Stimulated activated CD8-positive, alpha-beta memory T cell treated with anti-CD3 and anti-CD28 coated beads, Interleukin-4, amount 100 ng/mL, for 24 hours (primary cell): ENCODE data around the gene RCBTB2.

Experiments used
- DNase-seq: peaks from one replicate; pipeline ENCODE4 v3.0.0-alpha.2; 2020; ENCODE audit warnings: low read depth

RCBTB2 gene

DNA sequence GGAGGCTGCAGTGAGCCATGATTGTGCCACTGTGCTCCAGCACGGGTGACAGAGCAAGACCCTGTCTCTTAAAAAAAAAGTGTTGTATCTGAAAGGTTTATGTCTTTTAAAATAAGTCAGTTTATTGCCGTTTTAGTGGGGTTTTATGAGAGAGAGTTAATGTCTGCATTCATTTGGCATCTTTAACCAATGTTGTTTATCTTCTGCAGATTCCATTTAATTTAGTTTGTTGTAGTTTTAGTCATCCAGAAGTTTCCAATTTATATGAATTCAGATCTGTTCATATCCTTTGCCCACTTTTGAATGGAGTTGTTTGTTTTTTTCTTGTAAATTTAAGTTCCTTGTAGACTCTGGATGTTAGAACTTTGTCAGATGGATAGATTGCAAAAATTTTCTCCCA, 83.2 kb downstream of the RCBTB2 start:
- no peak for DNase-seq

DNA sequence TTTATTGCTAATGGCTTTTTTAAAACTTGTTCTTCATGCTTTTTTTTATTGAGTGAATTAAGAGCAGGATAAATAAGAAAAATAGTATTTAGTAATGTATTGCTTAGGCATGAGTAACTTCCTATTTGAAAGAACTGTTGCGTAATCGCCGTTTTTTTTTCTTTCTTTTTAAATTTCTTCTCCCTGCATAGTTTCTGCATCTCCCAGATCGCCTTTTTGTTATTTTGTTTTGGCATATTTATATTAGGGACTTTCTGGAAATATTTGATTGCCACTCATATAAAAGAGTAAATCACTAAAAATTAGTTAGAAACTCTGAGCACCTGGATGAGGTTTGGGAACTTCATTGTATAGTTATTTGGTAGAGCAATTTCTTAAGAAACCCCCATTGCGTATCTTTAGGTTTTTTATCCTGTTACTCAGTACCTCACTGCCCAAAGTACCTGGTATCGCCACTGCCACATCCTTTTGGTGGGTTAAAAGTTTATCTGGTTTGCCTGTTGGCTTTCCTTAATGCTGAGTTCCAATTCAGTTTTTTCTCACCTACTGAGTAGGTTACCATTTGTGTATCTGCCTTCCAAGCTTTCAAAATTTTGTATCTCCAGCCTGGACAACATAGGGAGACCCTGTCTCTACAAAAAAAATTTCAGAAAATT, 83.8 kb downstream of the RCBTB2 start:
- DNase-seq = no peak

DNA sequence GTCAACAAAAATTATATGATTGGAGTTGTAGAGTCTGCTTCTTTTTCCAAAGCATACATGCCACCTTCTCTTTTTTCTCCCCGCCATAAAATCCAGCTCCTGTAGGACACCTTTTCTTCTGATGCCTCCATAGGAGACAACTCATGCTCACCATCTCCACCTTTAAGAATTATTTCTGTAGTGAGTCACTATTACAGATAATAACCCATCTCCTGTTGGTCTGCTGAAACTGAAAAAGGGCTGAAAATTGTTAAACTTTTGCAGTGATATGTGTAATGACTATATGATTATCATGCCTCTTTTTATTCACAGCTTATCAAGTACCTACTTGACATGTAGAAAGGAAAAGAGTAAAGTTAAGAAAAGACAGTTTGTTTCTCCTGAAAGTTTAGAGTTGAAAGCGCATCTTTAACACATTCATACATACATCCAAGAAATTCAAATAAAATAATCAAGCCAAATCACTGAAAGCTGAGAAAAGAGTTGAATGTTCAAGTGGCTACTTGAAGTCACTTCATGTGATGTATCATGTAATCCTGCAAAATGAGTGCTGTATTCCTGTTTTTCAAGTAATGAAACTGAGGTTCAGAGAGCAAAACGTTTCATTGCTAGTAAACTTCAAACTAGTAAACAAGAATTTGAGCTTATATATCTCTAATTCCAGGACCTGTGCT, 84.5 kb downstream of the RCBTB2 start:
- DNase-seq = no peak

DNA sequence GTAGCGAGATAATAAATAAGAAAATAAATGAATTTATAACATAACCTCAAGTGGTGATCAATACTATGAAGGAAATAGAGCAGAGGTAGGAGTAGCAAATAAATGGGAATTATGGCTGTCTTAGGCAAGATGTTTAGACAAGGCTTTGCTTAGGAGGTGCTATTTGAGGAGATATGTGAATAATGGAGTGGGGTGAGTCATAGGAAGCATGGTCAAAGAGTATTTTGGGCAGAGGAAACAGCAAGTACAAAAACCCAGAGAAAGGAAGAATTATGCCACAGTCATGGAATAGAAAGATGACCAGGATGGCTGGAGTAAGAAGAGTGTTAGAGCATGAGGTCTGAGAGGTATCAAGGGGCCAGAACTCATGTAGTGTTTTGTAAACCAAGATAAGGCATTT, 86.4 kb downstream of the RCBTB2 start:
- DNase-seq = no peak

DNA sequence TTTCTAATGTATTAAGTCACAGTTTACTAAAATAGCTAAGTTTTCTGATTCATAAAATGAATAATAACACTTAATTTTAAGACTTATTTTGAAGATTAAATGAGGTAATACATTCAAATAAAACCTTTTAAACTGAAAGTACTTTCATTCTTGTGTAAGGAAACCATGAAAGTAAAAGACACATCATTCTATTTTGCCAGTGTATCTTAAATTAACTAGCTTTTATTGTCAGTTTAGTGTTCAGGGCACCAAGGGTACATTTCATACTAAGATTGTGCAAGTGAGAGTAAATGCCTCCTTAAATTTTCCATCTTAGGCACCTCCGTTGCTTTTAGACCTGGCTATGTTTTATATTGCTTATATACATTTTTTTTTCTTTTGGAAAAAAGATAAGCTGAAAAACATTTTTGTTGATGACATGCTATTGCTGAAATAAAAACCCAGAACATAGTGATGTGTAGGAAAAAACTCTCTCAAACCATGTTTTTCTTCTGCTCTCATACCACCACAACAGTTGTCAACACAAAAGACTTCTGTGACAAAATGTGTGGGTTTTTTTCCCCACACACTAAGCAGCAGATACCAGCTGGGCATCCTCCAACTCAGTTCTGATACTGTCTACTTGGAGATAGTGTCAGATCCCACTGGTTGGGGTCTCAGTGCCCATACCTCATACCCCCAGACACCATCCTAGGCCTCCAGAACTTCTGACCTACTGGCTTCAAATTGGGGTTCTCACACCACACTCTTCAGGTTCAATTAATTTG, 89.3 kb downstream of the RCBTB2 start:
- DNase-seq = no peak
